HEK293T (cell line): ENCODE data around the gene PGS1.

Source experiments
- CTCF ChIA-PET: fragments of 350-600 bp; formaldehyde crosslinking; extraction: SDS; loops from one replicate; lab custom pipeline; 2021; ENCODE audit warnings: antibody characterized with exemption, inconsistent platforms; lab: Yijun Ruan, JAX
- POLR2A ChIA-PET: fragments of 350-600 bp; formaldehyde crosslinking; extraction: SDS; loops from one replicate; lab custom pipeline; 2020; ENCODE audit warnings: antibody characterized with exemption, inconsistent platforms; lab: Yijun Ruan, JAX
- DNase-seq: peaks from one replicate; pipeline ENCODE4 v3.0.0; 2012; ENCODE audit warnings: mixed read lengths; ENCODE audit errors: extremely low spot score
- ARNT ChIP-seq: fragments of 450-650 bp; IDR thresholded peaks from 2 replicates; pipeline ENCODE4 v1.6.1; 2017; ENCODE audit warnings: mild to moderate bottlenecking
- BHLHE40 ChIP-seq: fragments of 450-650 bp; IDR thresholded peaks from 2 replicates; pipeline ENCODE4 v1.6.1; 2016; ENCODE audit warnings: mild to moderate bottlenecking, moderate library complexity, borderline replicate concordance
- CTBP1 ChIP-seq: fragments of 450-650 bp; IDR thresholded peaks from 2 replicates; pipeline ENCODE4 v1.6.1; 2016; ENCODE audit warnings: borderline replicate concordance
- ELF4 ChIP-seq: fragments of 450-650 bp; IDR thresholded peaks from 2 replicates; pipeline ENCODE4 v1.6.1; 2017; ENCODE audit warnings: antibody characterized with exemption
- FOXA1 ChIP-seq: fragments of 450-650 bp; IDR thresholded peaks from 2 replicates; pipeline ENCODE4 v1.6.1; 2016; ENCODE audit warnings: mild to moderate bottlenecking
- FOXK2 ChIP-seq: fragments of 450-650 bp; IDR thresholded peaks from 2 replicates; pipeline ENCODE4 v1.6.1; 2016; ENCODE audit warnings: mild to moderate bottlenecking
- FOXM1 ChIP-seq: fragments of 450-650 bp; IDR thresholded peaks from 2 replicates; pipeline ENCODE4 v1.6.1; 2017; ENCODE audit warnings: mild to moderate bottlenecking, borderline replicate concordance
- HDGF ChIP-seq: fragments of 450-650 bp; IDR thresholded peaks from 2 replicates; pipeline ENCODE4 v1.6.1; 2017; ENCODE audit warnings: antibody characterized with exemption, borderline replicate concordance
- L3MBTL2 ChIP-seq: fragments of 450-650 bp; conservative IDR thresholded peaks from 2 replicates; pipeline ENCODE4 v1.6.1; 2016; ENCODE audit warnings: mild to moderate bottlenecking
- LEF1 ChIP-seq: fragments of 450-650 bp; IDR thresholded peaks from 2 replicates; pipeline ENCODE4 v1.6.1; 2017; ENCODE audit warnings: mild to moderate bottlenecking, borderline replicate concordance
- NFRKB ChIP-seq: fragments of 450-650 bp; IDR thresholded peaks from 2 replicates; pipeline ENCODE4 v1.6.1; 2016; ENCODE audit warnings: mild to moderate bottlenecking, moderate library complexity
- PKNOX1 ChIP-seq: fragments of 450-650 bp; IDR thresholded peaks from 2 replicates; pipeline ENCODE4 v1.6.1; 2016
- SP1 ChIP-seq: fragments of 450-650 bp; IDR thresholded peaks from 2 replicates; pipeline ENCODE4 v1.6.1; 2017
- SUZ12 ChIP-seq: fragments of 450-650 bp; IDR thresholded peaks from 2 replicates; pipeline ENCODE4 v1.6.1; 2016; ENCODE audit warnings: mild to moderate bottlenecking
- TARDBP ChIP-seq: fragments of 450-650 bp; IDR thresholded peaks from 2 replicates; pipeline ENCODE4 v1.6.1; 2016
- ZNF384 ChIP-seq: fragments of 450-650 bp; IDR thresholded peaks from 2 replicates; pipeline ENCODE4 v1.6.1; 2016

The PGS1 gene

GRCh38 chr17:78408476-78409050, 30.1 kb downstream of the PGS1 start:
- TF ChIP-seq FOXM1 (no peak), HDGF (no peak), FOXK2 (no peak), ELF4 (no peak), LEF1 (no peak)
- DNase-seq = no peak
- ChIA-PET CTCF (interaction anchor here (0.6 kb wide), 1 partner anchor 10 kb away, joined by 3 read pairs; no protein-coding TSS in a partner anchor), POLR2A (interaction anchor here (0.7 kb wide), 1 partner anchor 154 kb away, joined by 3 read pairs; no protein-coding TSS in a partner anchor)

GRCh38 chr17:78409191-78409928, 30.9 kb downstream of the PGS1 start:
- TF ChIP-seq LEF1 (no peak), PKNOX1 (no peak), CTBP1 (no peak), SUZ12 (no peak), TARDBP (no peak), ZNF384 (no peak), BHLHE40 (no peak), FOXA1 (no peak), FOXM1 (no peak), HDGF (no peak), ARNT (no peak), ELF4 (no peak), NFRKB (no peak), FOXK2 (no peak), L3MBTL2 (no peak), SP1 (no peak)
- ChIA-PET POLR2A (no interaction called here), CTCF (interaction anchor here (0.6 to 0.7 kb wide), 2 partner anchors 9 to 17 kb away, joined by 3 read pairs; no protein-coding TSS in a partner anchor)
- DNase-seq = no peak

- no peak for TF ChIP-seq SUZ12
- TF ChIP-seq HDGF = no peak
- TF ChIP-seq LEF1 = no peak
- no peak for TF ChIP-seq FOXA1
- no peak for TF ChIP-seq NFRKB
- TF ChIP-seq TARDBP = no peak
- POLR2A ChIA-PET = no interaction called here
- DNase-seq = no peak
- CTCF ChIA-PET = interaction anchor here (0.6 kb wide), 1 partner anchor 20 kb away, joined by 3 read pairs; no protein-coding TSS in a partner anchor
Measured at GRCh38 chr17:78411241-78411857, 32.9 kb downstream of the PGS1 start.

- peak; percentile 59 for DNase-seq
- TF ChIP-seq PKNOX1 (no peak), HDGF (no peak), LEF1 (no peak), ARNT (no peak), FOXA1 (no peak), ZNF384 (no peak), FOXM1 (no peak), SUZ12 (no peak), NFRKB (no peak), L3MBTL2 (no peak), BHLHE40 (no peak), SP1 (no peak), FOXK2 (no peak), CTBP1 (no peak), TARDBP (no peak), ELF4 (no peak)
- CTCF ChIA-PET = interaction anchor here (0.6 to 0.7 kb wide), 3 partner anchors 50 to 1533 kb away, joined by 3 to 5 read pairs (median 3); no protein-coding TSS in a partner anchor
- POLR2A ChIA-PET = no interaction called here
Measured at GRCh38 chr17:78412403-78412802, 34.0 kb downstream of the PGS1 start.

GRCh38 chr17:78414178-78415162, 36.0 kb downstream of the PGS1 start:
- CTCF ChIA-PET = interaction anchor here (0.6 kb wide), 2 partner anchors 9 to 124 kb away, joined by 3 read pairs; no protein-coding TSS in a partner anchor
- no peak for TF ChIP-seq PKNOX1
- no peak for TF ChIP-seq FOXA1
- TF ChIP-seq SUZ12 = no peak
- no peak for TF ChIP-seq FOXK2
- no peak for TF ChIP-seq SP1
- no peak for TF ChIP-seq ARNT
- no peak for TF ChIP-seq L3MBTL2
- no peak for DNase-seq
- POLR2A ChIA-PET = no interaction called here
